ENCODE results near the gene KCTD14. TPM values are rescaled to one million over a fixed set of nuclear protein-coding genes. Genes with fewer than 3 reads are reported as not detected.
"Not testable (repeated sequence)": the region's sequence is repeated elsewhere in the genome, so short reads cannot be mapped to it uniquely, and the experiment has no call there.

The KCTD14 gene
- total RNA-seq, 1 donor from 2014 or later = 1.0 TPM

DNA sequence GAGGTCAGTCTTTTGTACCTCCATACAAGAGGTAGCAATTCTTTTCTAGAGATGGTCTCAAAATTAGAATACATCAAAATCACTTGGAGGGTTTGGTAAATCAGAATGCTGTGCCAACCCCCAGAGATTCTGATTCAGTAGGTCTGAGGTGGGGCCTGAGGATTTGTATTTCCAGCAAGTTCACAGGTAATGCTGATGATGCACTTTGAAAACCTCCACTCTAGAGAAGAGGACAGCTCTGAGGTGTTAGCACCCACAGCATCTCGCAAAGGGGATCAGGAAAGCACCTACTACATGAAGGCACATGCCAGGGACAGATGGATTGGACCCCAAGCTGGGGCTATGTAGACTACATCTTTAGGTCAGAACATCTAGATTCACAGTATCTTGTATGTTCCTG is 7.2 kb downstream of the KCTD14 start:
- no peak overlapping the region for H3K27ac Mint-ChIP-seq (ENCODE audit: unreplicated experiment)
- Histone ChIP-seq H4K20me1 (ENCODE audit: insufficient read depth, low read length) (no peaks in the 10 kb centered on the region), H3K9ac (ENCODE audit: low read length) (no peak overlapping the region), H2AFZ (ENCODE audit: low read depth, low read length) (no peak overlapping the region), H3K79me2 (ENCODE audit: insufficient read depth, low read length) (no peaks in the 10 kb centered on the region), H3K27me3 (ENCODE audit: insufficient read depth, low read length) (no peaks in the 10 kb centered on the region), H3K4me1 (ENCODE audit: insufficient read depth, low read length) (no peaks in the 10 kb centered on the region), H3K9me3 (ENCODE audit: insufficient read depth, low read depth, low read length) (no peaks in the 10 kb centered on the region), H3K27ac (ENCODE audit: low read depth, low read length) (no peak overlapping the region), H3K4me3 (ENCODE audit: insufficient read depth, low read depth, low read length) (no peak overlapping the region), H3K36me3 (ENCODE audit: insufficient read depth, low read length) (no peaks in the 10 kb centered on the region), H3K4me2 (ENCODE audit: low read length) (no peak overlapping the region)
- peaks cover 4% of the 10 kb centered on the region for H3K36me3 Mint-ChIP-seq (ENCODE audit: low read depth, unreplicated experiment)
- H3K4me3 Mint-ChIP-seq (ENCODE audit: unreplicated experiment) = no peak overlapping the region
- no peak for TF ChIP-seq EZH2 (IDR thresholded peaks at IDR 0.05; ENCODE audit: insufficient read depth, low read length)
- TF ChIP-seq, protein P1, sequence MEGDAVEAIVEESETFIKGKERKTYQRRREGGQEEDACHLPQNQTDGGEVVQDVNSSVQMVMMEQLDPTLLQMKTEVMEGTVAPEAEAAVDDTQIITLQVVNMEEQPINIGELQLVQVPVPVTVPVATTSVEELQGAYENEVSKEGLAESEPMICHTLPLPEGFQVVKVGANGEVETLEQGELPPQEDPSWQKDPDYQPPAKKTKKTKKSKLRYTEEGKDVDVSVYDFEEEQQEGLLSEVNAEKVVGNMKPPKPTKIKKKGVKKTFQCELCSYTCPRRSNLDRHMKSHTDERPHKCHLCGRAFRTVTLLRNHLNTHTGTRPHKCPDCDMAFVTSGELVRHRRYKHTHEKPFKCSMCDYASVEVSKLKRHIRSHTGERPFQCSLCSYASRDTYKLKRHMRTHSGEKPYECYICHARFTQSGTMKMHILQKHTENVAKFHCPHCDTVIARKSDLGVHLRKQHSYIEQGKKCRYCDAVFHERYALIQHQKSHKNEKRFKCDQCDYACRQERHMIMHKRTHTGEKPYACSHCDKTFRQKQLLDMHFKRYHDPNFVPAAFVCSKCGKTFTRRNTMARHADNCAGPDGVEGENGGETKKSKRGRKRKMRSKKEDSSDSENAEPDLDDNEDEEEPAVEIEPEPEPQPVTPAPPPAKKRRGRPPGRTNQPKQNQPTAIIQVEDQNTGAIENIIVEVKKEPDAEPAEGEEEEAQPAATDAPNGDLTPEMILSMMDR (IDR thresholded peaks at IDR 0.05; ENCODE audit: insufficient read depth, low read depth, low read length) = no peak
- no peak for DNase-seq (ENCODE audit: low read depth)
- H3K4me1 Mint-ChIP-seq (ENCODE audit: low read depth, unreplicated experiment) = peaks cover 10% of the 10 kb centered on the region
- H3K9me3 Mint-ChIP-seq (ENCODE audit: unreplicated experiment) = no peaks in the 10 kb centered on the region
- FAIRE-seq = no peak
- peaks cover 3% of the 10 kb centered on the region for H3K27me3 Mint-ChIP-seq (ENCODE audit: low read depth, unreplicated experiment)

DNA sequence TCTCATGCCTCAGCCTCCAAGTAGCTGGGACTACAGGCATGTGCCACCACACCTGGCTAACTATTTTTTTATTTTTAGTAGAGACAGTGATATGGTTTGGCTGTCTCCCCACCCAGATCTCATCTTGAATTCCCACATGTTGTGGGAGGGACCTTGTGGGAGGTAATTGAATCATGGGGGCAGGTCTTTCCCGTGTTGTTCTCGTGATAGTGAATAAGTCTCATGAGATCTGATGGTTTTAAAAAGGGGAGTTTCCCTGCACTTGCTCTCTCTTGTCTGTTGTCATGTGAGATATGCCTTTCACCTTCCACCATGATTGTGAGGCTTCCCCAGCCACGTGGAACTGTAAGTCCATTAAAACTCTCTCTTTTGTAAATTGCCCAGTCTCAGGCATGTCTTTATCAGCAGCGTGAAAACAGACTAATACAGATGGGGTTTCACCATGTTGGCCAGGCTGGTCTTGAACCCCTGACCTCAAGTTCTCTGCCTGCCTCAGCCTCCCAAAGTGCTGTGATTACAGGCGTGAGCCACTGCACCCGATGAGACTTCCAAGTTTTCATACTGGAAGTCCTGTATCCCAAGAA is 8.0 kb downstream of the KCTD14 start:
- H3K27me3 ChIP-seq (ENCODE audit: insufficient read depth, low read length); H3K27ac Mint-ChIP-seq (ENCODE audit: unreplicated experiment); DNase-seq (ENCODE audit: low read depth); H3K9ac ChIP-seq (ENCODE audit: low read length); H3K4me3 Mint-ChIP-seq (ENCODE audit: unreplicated experiment); H3K9me3 Mint-ChIP-seq (ENCODE audit: unreplicated experiment); H3K27me3 Mint-ChIP-seq (ENCODE audit: low read depth, unreplicated experiment); FAIRE-seq; H3K36me3 Mint-ChIP-seq (ENCODE audit: low read depth, unreplicated experiment); H3K4me1 Mint-ChIP-seq (ENCODE audit: low read depth, unreplicated experiment); H3K4me3 ChIP-seq (ENCODE audit: insufficient read depth, low read depth, low read length); H3K4me1 ChIP-seq (ENCODE audit: insufficient read depth, low read length); H3K4me2 ChIP-seq (ENCODE audit: low read length); H4K20me1 ChIP-seq (ENCODE audit: insufficient read depth, low read length); H3K36me3 ChIP-seq (ENCODE audit: insufficient read depth, low read length); H3K9me3 ChIP-seq (ENCODE audit: insufficient read depth, low read depth, low read length); H3K27ac ChIP-seq (ENCODE audit: low read depth, low read length); H2AFZ ChIP-seq (ENCODE audit: low read depth, low read length); H3K79me2 ChIP-seq (ENCODE audit: insufficient read depth, low read length): not testable (repeated sequence)

DNA sequence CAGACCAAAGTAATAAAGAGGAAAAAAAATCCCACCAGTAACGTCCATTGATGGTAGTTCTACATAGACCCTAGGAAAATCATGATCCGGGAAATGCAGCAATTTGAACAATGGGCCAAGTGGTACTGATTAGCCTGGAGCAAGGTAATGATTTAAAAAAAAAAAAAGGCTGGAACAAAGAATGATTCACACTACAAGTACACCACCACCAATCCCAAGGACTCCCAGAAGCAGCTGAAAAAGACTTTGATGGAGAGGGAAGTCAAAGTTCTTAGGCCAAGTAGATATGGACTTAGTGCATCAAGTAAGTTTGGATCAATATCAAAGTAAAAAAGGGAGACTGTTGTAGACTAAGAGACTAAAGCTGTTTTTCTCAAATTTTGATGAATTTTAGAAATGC is 11.8 kb downstream of the KCTD14 start:
- H3K27me3 ChIP-seq (ENCODE audit: insufficient read depth, low read length) = no peaks in the 10 kb centered on the region
- Mint-ChIP-seq H3K9me3 (ENCODE audit: unreplicated experiment) (no peaks in the 10 kb centered on the region), H3K4me3 (ENCODE audit: unreplicated experiment) (no peak overlapping the region), H3K4me1 (ENCODE audit: low read depth, unreplicated experiment) (no peaks in the 10 kb centered on the region), H3K27me3 (ENCODE audit: low read depth, unreplicated experiment) (peaks cover 3% of the 10 kb centered on the region), H3K36me3 (ENCODE audit: low read depth, unreplicated experiment) (peaks cover 4% of the 10 kb centered on the region), H3K27ac (ENCODE audit: unreplicated experiment) (no peak overlapping the region)
- DNase-seq (ENCODE audit: low read depth) (no peak), FAIRE-seq (no peak)
- H3K4me1 ChIP-seq (ENCODE audit: insufficient read depth, low read length) = no peaks in the 10 kb centered on the region
- no peaks in the 10 kb centered on the region for H4K20me1 ChIP-seq (ENCODE audit: insufficient read depth, low read length)
- H3K36me3 ChIP-seq (ENCODE audit: insufficient read depth, low read length) = no peaks in the 10 kb centered on the region
- no peak overlapping the region for H3K27ac ChIP-seq (ENCODE audit: low read depth, low read length)
- H2AFZ ChIP-seq (ENCODE audit: low read depth, low read length) = no peak overlapping the region
- H3K9me3 ChIP-seq (ENCODE audit: insufficient read depth, low read depth, low read length) = no peaks in the 10 kb centered on the region
- no peaks in the 10 kb centered on the region for H3K79me2 ChIP-seq (ENCODE audit: insufficient read depth, low read length)
- no peak overlapping the region for H3K9ac ChIP-seq (ENCODE audit: low read length)
- no peak overlapping the region for H3K4me3 ChIP-seq (ENCODE audit: insufficient read depth, low read depth, low read length)
- no peak overlapping the region for H3K4me2 ChIP-seq (ENCODE audit: low read length)
- TF ChIP-seq EZH2 (IDR thresholded peaks at IDR 0.05; ENCODE audit: insufficient read depth, low read length) = no peak
